Adrenal gland (tissue), 5 donors: ENCODE results near the gene COL25A1.

Experiments
- CTCF ChIP-seq, 6 experiments: fragments of 450-650 bp in 4 of 6; fragments of 200-600 bp in 2 of 6; sonication (generic) in 1 of 6; IDR thresholded peaks; 1 replicate in 5 of 6; 2 replicates in 1 of 6; pipeline versions ENCODE4 v1.5.1 to v1.8.0; 2016 to 2021; ENCODE audit warnings: antibody characterized with exemption in 6 of 6, mild to moderate bottlenecking in 2 of 6, moderate library complexity in 1 of 6
- POLR2A ChIP-seq, 2 donors: fragments of 450-650 bp; IDR thresholded peaks; one replicate each; pipeline ENCODE4 v1.6.1; 2017; ENCODE audit warnings: antibody characterized with exemption in 2 of 2, mild to moderate bottlenecking in 2 of 2, moderate library complexity in 1 of 2
- donor health status: DM: no; HTN: no; CAD: no.

GRCh38 chr4:108922191-108922590 lies 380.3 kb downstream of the COL25A1 start:
- no peak for TF ChIP-seq POLR2A (IDR thresholded peaks at IDR 0.05)
- TF ChIP-seq CTCF (IDR thresholded peaks at IDR 0.05), result no peak
